Stomach (tissue), 9 donors: ENCODE measurements around the gene TATDN2. TPM values are rescaled to one million over a fixed set of nuclear protein-coding genes. Genes with fewer than 3 reads are reported as not detected.

Source experiments
- DNase-seq, 2 donors: peaks; one replicate each; pipeline versions ENCODE4 v3.0.0 to v3.0.0-alpha.2; 2013 to 2019
- H3K27ac ChIP-seq, 5 donors: fragments of 200-600 bp in 4 of 5; sonication (generic) in 4 of 5; one replicate each; pipeline ENCODE4 v1.5.1; 2013 to 2019; ENCODE audit warnings: mild to moderate bottlenecking in 1 of 5, moderate library complexity in 1 of 5
- H3K27me3 ChIP-seq, 3 donors: fragments of 200-600 bp; sonication (generic); one replicate each; pipeline ENCODE4 v1.5.1; 2017 to 2019; ENCODE audit warnings: mixed run types in 1 of 3
- H3K36me3 ChIP-seq, 4 donors: fragments of 200-600 bp; sonication (generic); 1 replicate in 3 of 4; 2 replicates in 1 of 4; pipeline ENCODE4 v1.5.1; 2016 to 2019
- H3K4me1 ChIP-seq, 4 donors: fragments of 200-600 bp; sonication (generic); one replicate each; pipeline ENCODE4 v1.5.1; 2016 to 2019
- H3K4me3 ChIP-seq, 4 donors: fragments of 200-600 bp; sonication (generic) in 3 of 4; one replicate each; pipeline ENCODE4 v1.5.1; 2016 to 2019; ENCODE audit warnings: mild to moderate bottlenecking in 1 of 4
- H3K9me3 ChIP-seq, 4 donors: fragments of 200-600 bp; sonication (generic); one replicate each; pipeline ENCODE4 v1.5.1; 2016 to 2019
- EP300 ChIP-seq: sonication (generic); formaldehyde crosslinking; IDR thresholded peaks from one replicate; pipeline ENCODE4 v1.6.1; 2017; ENCODE audit warnings: antibody characterized with exemption
- POLR2A ChIP-seq, 4 donors: fragments of 450-650 bp; IDR thresholded peaks; one replicate each; pipeline ENCODE4 v1.6.1; 2016; ENCODE audit warnings: antibody characterized with exemption in 4 of 4, control low read depth in 2 of 4, mild to moderate bottlenecking in 1 of 4, moderate library complexity in 1 of 4
- POLR2AphosphoS5 ChIP-seq, 3 donors: sonication (generic); formaldehyde crosslinking; IDR thresholded peaks; one replicate each; pipeline ENCODE4 v1.6.1; 2016; ENCODE audit warnings: antibody characterized with exemption in 3 of 3
- WGBS, 5 donors: extraction: QIAGEN DNeasy Blood & Tissue Kit in 3 of 5; methylation state at CpG; one replicate each; pipeline versions ENCODE4 v1.1.5 to v1.1.7; 2013 to 2018; 5-methylcytosine and 5-hydroxymethylcytosine counted together
- intact Hi-C: fragments of 100-400 bp; cut with DNase I; formaldehyde crosslinking; loops from one replicate; pipeline ENCODE4 v1.15.1; 2023; ENCODE audit warnings: low total_unique reads
- polyA plus RNA-seq, 3 donors: library from polyadenylated mRNA; stranded (reverse); fragments of 200-250 nt; gene quantifications; one replicate each; pipeline ENCODE4 v1.2.3, GENCODE V29; 2013
- total RNA-seq, 5 donors: library from RNA; depleted of rRNA; stranded (reverse); fragments of >200 nt; gene quantifications; one replicate each; pipeline versions ENCODE4 v1.1.0 to v1.2.3, GENCODE V29; 2014 to 2016
- TF ChIP-seq, protein P1 (sequence below), 7 experiments: fragments of 450-650 bp in 4 of 7; fragments of 200-600 bp in 3 of 7; sonication (generic) in 3 of 7; IDR thresholded peaks; one replicate each; pipeline ENCODE4 v1.5.1; 2016 to 2019; ENCODE audit warnings: antibody characterized with exemption in 7 of 7, control low read depth in 2 of 7, mild to moderate bottlenecking in 1 of 7
- donor health status: healthy with polysubstance abuse.
- donor health status: Bipolar disorder and iron deficiency.
- donor health status: healthy.

Gene TATDN2
- total and polyA plus RNA-seq, 8 donors, result 10.4 to 37.5 (median 17.1) TPM

DNA sequence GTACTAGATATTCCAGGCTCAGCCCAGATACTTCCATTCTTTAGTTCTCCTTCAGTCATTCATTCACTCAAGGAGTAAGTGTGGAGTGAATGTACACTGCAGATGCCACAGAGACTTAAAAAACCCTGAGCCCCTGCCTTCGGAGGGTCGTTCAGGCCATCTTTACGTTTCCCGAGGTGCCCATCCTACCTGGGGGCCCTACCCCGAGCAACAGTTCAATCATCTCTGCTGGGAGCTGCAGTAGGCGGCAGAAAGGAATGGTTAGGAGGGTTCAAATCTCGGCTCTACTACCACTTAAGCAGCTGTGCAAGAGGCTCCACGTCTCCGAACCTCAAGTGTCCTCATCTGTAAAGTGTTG lies 72.0 kb downstream of the TATDN2 start:
- H3K36me3 ChIP-seq, result peaks cover 22 to 40% (median 37%) of the 10 kb centered on the region in 4 donors
- no peak for DNase-seq
- H3K4me1 ChIP-seq, result peaks cover 9 to 54% (median 44%) of the 10 kb centered on the region in 4 donors
- peaks cover 0 to 5% (median 0%) of the 10 kb centered on the region in 3 donors for H3K27me3 ChIP-seq
- peak overlapping the region; percentile 71 to 93 (median 91) for H3K27ac ChIP-seq
- H3K4me3 ChIP-seq, result peak overlapping the region; percentile 92 to 98 (median 96)
- intact Hi-C loops, result no loop called here
- no peak for TF ChIP-seq POLR2A (IDR thresholded peaks at IDR 0.05)
- no peak for TF ChIP-seq POLR2AphosphoS5 (IDR thresholded peaks at IDR 0.05)
- TF ChIP-seq EP300, result no peak
- TF ChIP-seq, protein P1, sequence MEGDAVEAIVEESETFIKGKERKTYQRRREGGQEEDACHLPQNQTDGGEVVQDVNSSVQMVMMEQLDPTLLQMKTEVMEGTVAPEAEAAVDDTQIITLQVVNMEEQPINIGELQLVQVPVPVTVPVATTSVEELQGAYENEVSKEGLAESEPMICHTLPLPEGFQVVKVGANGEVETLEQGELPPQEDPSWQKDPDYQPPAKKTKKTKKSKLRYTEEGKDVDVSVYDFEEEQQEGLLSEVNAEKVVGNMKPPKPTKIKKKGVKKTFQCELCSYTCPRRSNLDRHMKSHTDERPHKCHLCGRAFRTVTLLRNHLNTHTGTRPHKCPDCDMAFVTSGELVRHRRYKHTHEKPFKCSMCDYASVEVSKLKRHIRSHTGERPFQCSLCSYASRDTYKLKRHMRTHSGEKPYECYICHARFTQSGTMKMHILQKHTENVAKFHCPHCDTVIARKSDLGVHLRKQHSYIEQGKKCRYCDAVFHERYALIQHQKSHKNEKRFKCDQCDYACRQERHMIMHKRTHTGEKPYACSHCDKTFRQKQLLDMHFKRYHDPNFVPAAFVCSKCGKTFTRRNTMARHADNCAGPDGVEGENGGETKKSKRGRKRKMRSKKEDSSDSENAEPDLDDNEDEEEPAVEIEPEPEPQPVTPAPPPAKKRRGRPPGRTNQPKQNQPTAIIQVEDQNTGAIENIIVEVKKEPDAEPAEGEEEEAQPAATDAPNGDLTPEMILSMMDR (IDR thresholded peaks at IDR 0.05), result no peak
- 0 to 1% (median 0%) methylated on average over 9 of the region's 9 CpGs for WGBS, 5 donors
- H3K9me3 ChIP-seq, result no peaks in the 10 kb centered on the region

DNA sequence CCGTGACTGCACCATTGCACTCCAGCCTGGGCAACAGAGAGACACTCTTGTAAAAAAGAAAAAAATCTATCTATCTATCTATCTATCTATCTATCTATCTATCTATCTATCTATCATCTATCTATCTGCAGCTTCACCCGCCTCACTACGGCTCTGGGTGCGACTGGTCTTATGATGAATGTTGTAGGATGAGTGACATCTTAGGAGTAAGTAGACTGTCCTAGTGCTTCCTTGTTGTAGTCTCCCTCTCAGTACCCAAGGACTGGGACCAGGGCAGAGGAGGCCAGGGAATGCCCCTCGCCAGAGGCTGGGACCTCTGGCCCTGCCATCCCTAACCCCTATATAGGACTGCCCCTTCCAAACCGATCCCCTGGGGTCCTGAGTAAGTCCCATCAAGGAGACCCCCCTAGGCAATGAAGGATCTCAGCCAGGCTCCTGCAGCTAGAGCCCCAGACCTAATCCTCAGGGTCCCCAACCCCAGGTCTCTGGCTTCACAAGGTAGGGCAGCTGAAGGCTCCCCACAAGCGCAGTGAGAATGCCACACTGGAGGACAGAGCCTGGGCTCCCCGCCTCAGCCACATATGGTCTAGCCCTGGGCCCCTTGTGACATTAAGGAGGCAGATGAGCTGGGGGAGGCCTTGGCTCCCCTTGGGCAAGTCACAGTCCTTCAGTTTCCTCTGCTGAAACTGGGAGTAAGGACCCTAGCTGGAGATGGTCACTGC lies 73.5 kb downstream of the TATDN2 start:
- H3K4me1 ChIP-seq, result peaks cover 9 to 44% (median 41%) of the 10 kb centered on the region in 4 donors
- peaks cover 19 to 25% (median 22%) of the 10 kb centered on the region in 4 donors for H3K36me3 ChIP-seq
- WGBS, 5 donors, result 90 to 96% (median 90%) methylated on average over 5 to 8 of the region's 8 CpGs
- DNase-seq, result no peak
- H3K4me3 ChIP-seq, result peak overlapping the region; percentile 92 to 98 (median 96)
- no peaks in the 10 kb centered on the region for H3K9me3 ChIP-seq
- peak overlapping the region in 4 of 5 donors; percentile 89 to 93 (median 92) for H3K27ac ChIP-seq
- intact Hi-C loops, result no loop called here
- no peak for TF ChIP-seq POLR2AphosphoS5 (IDR thresholded peaks at IDR 0.05)
- TF ChIP-seq EP300, result no peak
- TF ChIP-seq POLR2A (IDR thresholded peaks at IDR 0.05), result no peak
- TF ChIP-seq, protein P1 (IDR thresholded peaks at IDR 0.05), result no peak
- peaks cover 0 to 9% (median 0%) of the 10 kb centered on the region in 3 donors for H3K27me3 ChIP-seq

DNA sequence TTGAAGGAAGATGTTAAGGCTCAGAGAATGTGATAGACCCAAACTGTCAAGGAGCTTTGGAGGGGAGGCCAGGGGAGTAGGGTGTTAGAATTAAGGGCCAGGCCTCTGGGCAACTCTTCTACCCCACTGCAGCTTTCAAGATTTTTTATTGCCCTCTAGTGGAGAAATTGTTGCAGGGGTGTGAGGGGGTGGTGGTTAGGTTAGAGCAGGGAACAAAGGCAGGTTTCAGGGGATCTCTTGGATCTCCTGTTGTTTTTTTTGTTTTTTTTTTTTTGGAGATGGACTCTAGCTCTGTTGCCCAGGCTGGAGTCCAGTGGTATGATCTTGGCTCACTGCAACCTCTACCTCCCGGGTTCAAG lies 74.1 kb downstream of the TATDN2 start:
- no peak overlapping the region for H3K4me3 ChIP-seq
- H3K36me3 ChIP-seq, result peaks cover 15 to 19% (median 17%) of the 10 kb centered on the region in 4 donors
- no peak overlapping the region for H3K27ac ChIP-seq
- intact Hi-C loops, result no loop called here
- 57 to 100% (median 93%) methylated on average over 1 of the region's 1 CpG for WGBS, 5 donors
- H3K9me3 ChIP-seq, result no peaks in the 10 kb centered on the region
- DNase-seq, result no peak
- peaks cover 9 to 39% (median 37%) of the 10 kb centered on the region in 4 donors for H3K4me1 ChIP-seq
- no peak for TF ChIP-seq POLR2AphosphoS5 (IDR thresholded peaks at IDR 0.05)
- TF ChIP-seq, protein P1 (IDR thresholded peaks at IDR 0.05), result peak in 2 of 7 experiments; percentile 14 to 30
- TF ChIP-seq POLR2A (IDR thresholded peaks at IDR 0.05), result no peak
- no peak for TF ChIP-seq EP300
- peaks cover 0 to 9% (median 0%) of the 10 kb centered on the region in 3 donors for H3K27me3 ChIP-seq

DNA sequence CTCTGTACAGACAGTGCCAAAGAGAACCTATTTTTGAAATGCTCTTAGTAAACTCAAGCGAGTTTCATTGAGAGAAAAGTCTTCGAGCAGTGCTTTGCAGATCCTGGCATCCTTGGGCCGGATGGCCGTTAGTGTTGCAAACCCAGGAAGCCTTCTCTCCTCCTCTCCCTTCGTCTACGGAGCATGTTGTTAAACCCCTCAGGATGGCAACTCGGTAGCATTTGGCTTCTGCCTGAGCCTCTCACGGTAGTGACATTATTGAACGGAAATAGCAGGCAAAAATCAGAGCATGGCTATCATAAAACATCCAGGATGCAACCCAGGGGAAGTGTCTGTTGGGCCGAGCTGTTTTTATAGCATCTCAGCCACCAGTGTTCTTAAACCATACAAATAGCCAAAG lies 79.3 kb downstream of the TATDN2 start:
- no peak for DNase-seq
- no peak overlapping the region for H3K27ac ChIP-seq
- H3K27me3 ChIP-seq, result peaks cover 0 to 48% (median 19%) of the 10 kb centered on the region in 3 donors
- intact Hi-C loops, result no loop called here
- H3K4me3 ChIP-seq, result no peak overlapping the region
- no peaks in the 10 kb centered on the region for H3K4me1 ChIP-seq
- 53 to 60% (median 56%) methylated on average over 10 of the region's 10 CpGs for WGBS, 5 donors
- H3K36me3 ChIP-seq, result no peaks in the 10 kb centered on the region
- TF ChIP-seq, protein P1 (IDR thresholded peaks at IDR 0.05), result no peak
- TF ChIP-seq POLR2A (IDR thresholded peaks at IDR 0.05), result no peak
- TF ChIP-seq POLR2AphosphoS5 (IDR thresholded peaks at IDR 0.05), result no peak
- H3K9me3 ChIP-seq, result no peaks in the 10 kb centered on the region
